NCI-H345 treated with DMSO at 0.1 percent for 48 hours (cell line): ENCODE results near the gene RASGEF1C.

ENCODE experiments used
- DNase-seq: peaks from one replicate; lab custom pipeline; 2025; ENCODE audit not compliant: unreplicated experiment; lab: John Stamatoyannopoulos, UW

The RASGEF1C gene

DNA sequence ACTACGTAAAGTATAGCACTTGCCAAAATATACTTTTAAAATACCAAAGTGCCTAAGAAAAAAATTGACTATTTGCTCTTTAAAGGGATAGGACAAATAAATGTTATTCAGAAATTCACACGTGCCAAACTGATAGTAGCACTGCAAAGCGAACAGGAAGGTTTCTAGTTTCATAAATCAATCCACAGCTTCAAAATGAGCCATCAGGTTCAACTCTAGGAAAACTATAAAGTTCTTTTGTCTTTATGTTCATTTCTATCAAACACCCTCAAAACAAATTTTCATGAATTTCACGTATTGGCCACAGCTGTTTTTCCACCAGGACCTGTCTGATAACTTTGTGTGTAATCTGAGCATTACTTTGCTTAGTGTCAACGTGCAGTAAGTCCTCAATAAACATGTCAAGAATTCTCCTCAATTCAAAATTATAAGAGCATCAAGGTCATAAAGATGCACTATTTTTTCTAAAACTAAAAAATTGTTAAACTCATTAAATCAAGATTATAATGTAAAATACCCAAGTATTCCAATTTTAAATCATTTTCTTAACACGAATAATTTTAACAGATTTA lies 140.4 kb downstream of the RASGEF1C start:
- no peak for DNase-seq

DNA sequence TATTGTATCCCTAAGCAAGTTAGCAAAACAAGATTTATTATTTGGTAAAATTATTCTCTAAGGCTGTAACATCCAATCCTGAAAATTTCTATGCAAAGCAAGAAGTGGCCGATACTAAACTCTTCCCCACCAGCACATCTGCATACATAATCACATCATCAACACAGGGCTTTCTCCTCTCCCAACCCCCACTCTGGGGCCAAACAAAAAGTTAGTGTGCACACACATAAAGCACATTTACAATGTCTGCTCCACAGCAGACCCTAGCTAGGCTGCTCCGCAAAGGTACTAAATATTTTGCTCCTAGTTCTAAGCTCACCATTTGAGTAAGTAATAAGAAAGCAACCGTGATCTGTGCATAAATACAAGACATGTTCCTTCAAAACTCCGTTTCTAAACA lies 141.0 kb downstream of the RASGEF1C start:
- DNase-seq, result no peak

DNA sequence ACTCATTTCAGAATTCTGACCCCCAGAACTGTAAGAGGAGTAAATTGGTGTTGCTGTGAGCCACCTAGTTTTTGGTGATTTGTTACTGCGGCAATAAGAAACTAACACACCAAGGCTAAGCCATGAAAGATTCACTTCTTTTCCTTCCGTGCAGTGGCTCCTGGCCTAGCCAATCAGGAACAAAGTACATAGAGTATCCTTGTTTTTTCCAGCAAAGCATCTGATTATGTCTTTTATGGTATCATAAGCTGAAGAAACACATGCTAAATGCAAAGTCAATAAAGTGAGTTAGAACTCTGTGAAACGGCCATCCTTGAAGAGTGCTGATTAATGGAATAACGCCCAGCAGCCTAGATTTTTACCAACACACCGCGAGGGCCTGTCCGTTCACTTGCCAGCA lies 148.8 kb downstream of the RASGEF1C start:
- no peak for DNase-seq

DNA sequence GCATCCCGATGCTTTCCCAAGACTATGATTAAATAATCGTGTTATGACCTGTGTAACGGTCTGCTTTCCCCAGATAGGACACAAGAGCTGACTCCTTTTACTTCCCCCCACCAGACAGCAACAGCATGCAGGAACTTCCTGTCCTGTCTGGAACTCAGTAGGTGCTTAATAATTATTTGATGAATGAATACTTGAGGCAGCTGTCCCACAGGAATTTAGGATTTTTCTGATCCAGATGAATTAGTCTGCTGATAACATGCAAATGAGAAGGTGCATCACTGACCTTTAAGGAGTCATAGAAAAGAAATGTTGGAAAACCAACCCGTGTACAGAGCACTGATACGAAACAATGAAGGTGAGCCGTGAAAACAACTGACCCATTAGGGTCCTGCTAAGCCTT lies 149.7 kb downstream of the RASGEF1C start:
- no peak for DNase-seq

- no peak for DNase-seq
These were observed 152.9 kb downstream of the RASGEF1C start for GRCh38 chr5:180056153-180056552.

GRCh38 chr5:180054226-180054625 lies 154.8 kb downstream of the RASGEF1C start:
- no peak for DNase-seq

DNA sequence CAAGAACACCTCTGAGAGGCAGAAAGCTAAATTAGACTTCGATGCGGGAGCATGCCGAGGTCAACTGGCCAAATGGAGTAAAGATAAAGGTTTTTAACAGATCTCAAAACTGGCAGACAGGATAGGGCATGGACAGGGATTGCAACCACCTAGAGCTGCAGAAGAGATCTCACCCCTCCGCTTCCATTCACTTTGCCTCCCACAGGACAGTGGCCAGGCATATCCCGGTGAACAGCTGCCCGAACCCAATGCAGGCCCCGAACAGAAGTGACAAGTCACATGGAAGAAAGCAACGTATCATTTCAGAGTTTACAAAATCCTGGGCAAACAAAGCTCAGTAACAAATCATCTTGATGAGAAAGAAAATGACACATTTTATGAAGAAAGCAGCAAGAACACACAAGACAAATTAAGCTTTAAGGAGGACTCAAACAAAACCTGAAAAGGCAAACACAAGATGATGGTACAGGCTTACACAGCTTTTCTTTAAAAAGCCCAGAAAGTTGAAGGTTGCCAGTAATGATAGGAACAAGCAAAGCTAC lies 155.9 kb downstream of the RASGEF1C start:
- no peak for DNase-seq

DNA sequence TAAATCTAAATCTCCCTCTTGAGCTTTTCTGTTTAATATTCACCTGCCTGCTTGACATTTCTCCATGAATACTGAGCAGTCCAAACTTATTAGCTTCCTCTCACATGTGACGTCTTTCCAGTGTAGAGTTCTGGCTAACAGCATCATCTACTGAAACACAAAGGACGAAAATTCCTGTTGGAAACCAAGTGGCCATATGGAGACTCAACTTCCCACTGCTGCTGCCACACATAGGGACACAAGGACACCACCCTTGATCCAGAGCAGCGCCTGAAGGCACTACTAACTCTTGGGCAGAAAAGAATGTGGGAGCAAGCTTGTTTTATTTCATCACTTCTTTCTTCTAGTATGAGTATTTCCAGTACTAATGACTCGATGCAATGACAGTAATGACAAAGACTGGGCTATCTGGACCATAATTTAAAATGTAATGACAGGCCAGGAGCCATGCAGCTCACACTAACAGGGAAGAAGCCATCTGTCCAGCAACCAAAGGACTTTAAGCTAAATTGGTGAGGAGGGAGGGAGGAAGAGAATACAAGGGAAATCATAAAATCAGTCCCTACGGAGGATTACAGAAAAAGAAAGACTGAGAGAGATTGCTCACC lies 156.7 kb downstream of the RASGEF1C start:
- DNase-seq, result no peak
